HepG2 (cell line): ENCODE results near the gene RING1. TPM values are rescaled to one million over a fixed set of nuclear protein-coding genes. Genes with fewer than 3 reads are reported as not detected.

Experiments
- CCDC6 ChIP-seq: sonication (generic); formaldehyde crosslinking; IDR thresholded peaks from 2 replicates; pipeline ENCODE4 v1.8.1; 2022; ENCODE audit warnings: mild to moderate bottlenecking, missing genetic modification reagents, moderate library complexity
- CREM ChIP-seq, 2 experiments: sonication (generic) in 1 of 2; formaldehyde crosslinking in 1 of 2; IDR thresholded peaks; 2 replicates each; pipeline versions ENCODE4 v1.4.0 to v1.6.1; 2016 to 2020; ENCODE audit warnings: antibody characterized with exemption in 1 of 2, mild to moderate bottlenecking in 1 of 2, missing genetic modification reagents in 1 of 2
- HOXA9 ChIP-seq: sonication (generic); formaldehyde crosslinking; IDR thresholded peaks from 2 replicates; pipeline ENCODE4 v1.8.1; 2022; ENCODE audit warnings: missing genetic modification reagents, mild to moderate bottlenecking, moderate library complexity, borderline replicate concordance
- MIXL1 ChIP-seq: IDR thresholded peaks from 2 replicates; pipeline ENCODE4 v1.6.1; 2016
- NFKBIZ ChIP-seq: IDR thresholded peaks from 2 replicates; pipeline ENCODE4 v1.6.1; 2018; ENCODE audit warnings: missing genetic modification reagents, missing compliant biosample characterization
- RFX1 ChIP-seq: fragments of 450-650 bp; IDR thresholded peaks from 2 replicates; pipeline ENCODE4 v1.6.1; 2017
- SP1 ChIP-seq, 2 experiments: fragments of 450-650 bp in 1 of 2; sonication (generic) in 1 of 2; formaldehyde crosslinking in 1 of 2; IDR thresholded peaks; 2 replicates each; pipeline versions ENCODE4 v1.4.0 to v1.6.1; 2016 to 2020; ENCODE audit warnings: missing genetic modification reagents in 1 of 2
- ZMAT3 ChIP-seq: sonication (generic); formaldehyde crosslinking; conservative IDR thresholded peaks from 2 replicates; pipeline ENCODE4 v1.7.0; 2021; ENCODE audit warnings: missing genetic modification reagents
- ZMYM3 ChIP-seq: sonication (generic); formaldehyde crosslinking; IDR thresholded peaks from 2 replicates; pipeline ENCODE4 v1.5.1; 2020; ENCODE audit warnings: mild to moderate bottlenecking, missing genetic modification reagents
- ZNF138 ChIP-seq: sonication (generic); formaldehyde crosslinking; IDR thresholded peaks from 2 replicates; pipeline ENCODE4 v1.5.0; 2020; ENCODE audit warnings: mild to moderate bottlenecking, low read depth, missing genetic modification reagents
- ZNF672 ChIP-seq: sonication (generic); formaldehyde crosslinking; IDR thresholded peaks from 2 replicates; pipeline ENCODE4 v1.8.1; 2022; ENCODE audit warnings: missing genetic modification reagents
- ZNF7 ChIP-seq: IDR thresholded peaks from 2 replicates; pipeline ENCODE4 v1.6.1; 2016; ENCODE audit warnings: missing biosample characterization, missing genetic modification reagents
- ZSCAN22 ChIP-seq: sonication (generic); formaldehyde crosslinking; IDR thresholded peaks from 2 replicates; pipeline ENCODE4 v1.4.0; 2020; ENCODE audit warnings: mild to moderate bottlenecking, missing genetic modification reagents
- polyA plus RNA-seq, 8 experiments: library from polyadenylated mRNA; depleted of rRNA in 3 of 8; stranded (reverse) in 7 of 8; unstranded in 1 of 8; fragments of >200 nt; fragmentation: Illumina TruSeq in 4 of 8; extraction: Trizol in 4 of 8; gene quantifications; 2 replicates each; pipeline versions ENCODE4 v1.2.1 to v1.2.3, GENCODE V29; 2011 to 2016; ENCODE audit warnings: low read depth in 4 of 8, missing spikeins in 1 of 8, mixed read lengths in 1 of 8; ENCODE audit not compliant: insufficient read depth in 1 of 8
- total RNA-seq, 5 experiments: library from RNA; depleted of rRNA; stranded (reverse); fragments of >200 nt; fragmentation: Illumina TruSeq; extraction: Trizol; gene quantifications; 2 replicates each; pipeline ENCODE4 v1.2.3, GENCODE V29; 2016; ENCODE audit warnings: low read depth in 1 of 5
- TF ChIP-seq, protein P1 (sequence below): sonication (generic); formaldehyde crosslinking; IDR thresholded peaks from 2 replicates; pipeline ENCODE4 v1.8.0; 2022; ENCODE audit warnings: mild to moderate bottlenecking, missing genetic modification reagents, borderline replicate concordance
- TF ChIP-seq, protein P2 (sequence below): sonication (generic); formaldehyde crosslinking; IDR thresholded peaks from 2 replicates; pipeline ENCODE4 v1.4.0; 2020; ENCODE audit warnings: missing genetic modification reagents, borderline replicate concordance
- TF ChIP-seq, protein P3 (sequence below): sonication (generic); formaldehyde crosslinking; IDR thresholded peaks from 2 replicates; pipeline ENCODE4 v1.5.1; 2020; ENCODE audit warnings: missing genetic modification reagents, mild to moderate bottlenecking, borderline replicate concordance
- TF ChIP-seq, protein P4 (sequence below): sonication (generic); formaldehyde crosslinking; IDR thresholded peaks from 2 replicates; pipeline ENCODE4 v1.4.0; 2020; ENCODE audit warnings: mild to moderate bottlenecking, missing genetic modification reagents, borderline replicate concordance
- TF ChIP-seq, protein P5 (sequence below): sonication (generic); formaldehyde crosslinking; IDR thresholded peaks from 2 replicates; pipeline ENCODE4 v1.5.1; 2020; ENCODE audit warnings: mild to moderate bottlenecking, missing genetic modification reagents, moderate library complexity

RING1 gene
- total and polyA plus RNA-seq, 2 of the 13 experiments (the other 11 are each of a cell fraction or from before 2014, with no cell fraction given), result 23.9 to 33.6 TPM

DNA sequence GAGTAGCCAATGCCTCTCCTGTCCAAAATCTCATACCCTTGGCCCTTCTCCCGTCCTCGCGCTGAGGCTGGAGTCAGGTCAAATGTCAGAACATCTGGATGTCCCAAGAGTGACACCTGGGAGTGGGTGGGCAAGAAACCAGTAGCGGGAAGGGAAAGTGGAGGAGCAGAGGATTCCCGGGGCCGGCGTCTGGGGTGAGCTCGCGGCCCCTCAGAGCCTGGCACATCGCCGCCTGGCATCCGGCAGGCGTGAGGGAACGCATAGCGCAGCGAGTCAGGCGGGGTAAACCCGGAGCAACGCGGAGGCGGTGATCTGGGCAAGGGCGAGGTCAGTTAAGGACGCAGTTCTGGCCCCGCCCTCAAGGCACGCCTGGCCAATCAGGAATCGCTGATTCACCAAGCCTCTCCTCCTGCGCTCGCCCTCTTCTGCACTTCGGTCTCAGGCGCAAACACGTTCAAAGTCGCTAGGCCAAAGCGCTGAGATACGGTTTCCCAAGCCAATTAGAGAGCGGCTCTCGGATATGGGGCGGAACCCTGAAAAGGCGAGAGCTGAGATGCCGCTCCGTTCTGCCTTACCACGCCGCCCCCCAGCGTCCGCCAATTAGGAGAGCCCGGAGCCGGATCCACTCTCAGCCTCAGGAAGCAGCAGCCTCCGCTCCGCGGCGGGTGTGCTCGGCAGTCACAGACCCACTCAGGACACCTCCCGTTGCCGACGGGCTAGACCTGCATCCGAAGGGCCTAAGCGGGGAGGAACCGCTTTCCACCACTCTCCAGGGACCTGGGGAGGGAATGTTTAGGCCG lies 40.8 kb downstream of the RING1 start (continued):
- TF ChIP-seq, protein P1, sequence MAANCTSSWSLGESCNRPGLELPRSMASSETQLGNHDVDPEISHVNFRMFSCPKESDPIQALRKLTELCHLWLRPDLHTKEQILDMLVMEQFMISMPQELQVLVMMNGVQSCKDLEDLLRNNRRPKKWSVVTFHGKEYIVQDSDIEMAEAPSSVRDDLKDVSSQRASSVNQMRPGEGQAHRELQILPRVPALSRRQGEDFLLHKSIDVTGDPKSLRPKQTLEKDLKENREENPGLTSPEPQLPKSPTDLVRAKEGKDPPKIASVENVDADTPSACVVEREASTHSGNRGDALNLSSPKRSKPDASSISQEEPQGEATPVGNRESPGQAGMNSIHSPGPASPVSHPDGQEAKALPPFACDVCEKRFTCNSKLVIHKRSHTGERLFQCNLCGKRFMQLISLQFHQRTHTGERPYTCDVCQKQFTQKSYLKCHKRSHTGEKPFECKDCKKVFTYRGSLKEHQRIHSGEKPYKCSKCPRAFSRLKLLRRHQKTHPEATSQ (CRISPR knock-in tag), result peak; percentile 77; the same call in 1 of the 2 replicates
- TF ChIP-seq ZNF138 (CRISPR knock-in tag) (0 out of 2 replicates have a peak, but pooled peaks have one; percentile 56), ZNF672 (CRISPR knock-in tag) (no peak), ZMAT3 (CRISPR knock-in tag) (0 out of 2 replicates have a peak, but pooled peaks have one; percentile 38), CREM (IDR thresholded peaks at IDR 0.05) (peak; percentile 59), CREM (CRISPR knock-in tag; IDR thresholded peaks at IDR 0.05) (no peak), RFX1 (no peak), ZMYM3 (peak; percentile 24; the same call in 1 of the 2 replicates), SP1 (IDR thresholded peaks at IDR 0.05) (no peak), SP1 (CRISPR knock-in tag; IDR thresholded peaks at IDR 0.05) (peak; percentile 93), HOXA9 (CRISPR knock-in tag) (no peak), CCDC6 (CRISPR knock-in tag) (peak; percentile 78; the same call in 1 of the 2 replicates), ZSCAN22 (CRISPR knock-in tag) (peak; percentile 2; the same call in 1 of the 2 replicates), NFKBIZ (CRISPR knock-in tag) (0 out of 2 replicates have a peak, but pooled peaks have one; percentile 29), MIXL1 (CRISPR knock-in tag) (peak; percentile 91), ZNF7 (CRISPR knock-in tag) (peak; percentile 25; the same call in 1 of the 2 replicates)
- TF ChIP-seq, protein P2, sequence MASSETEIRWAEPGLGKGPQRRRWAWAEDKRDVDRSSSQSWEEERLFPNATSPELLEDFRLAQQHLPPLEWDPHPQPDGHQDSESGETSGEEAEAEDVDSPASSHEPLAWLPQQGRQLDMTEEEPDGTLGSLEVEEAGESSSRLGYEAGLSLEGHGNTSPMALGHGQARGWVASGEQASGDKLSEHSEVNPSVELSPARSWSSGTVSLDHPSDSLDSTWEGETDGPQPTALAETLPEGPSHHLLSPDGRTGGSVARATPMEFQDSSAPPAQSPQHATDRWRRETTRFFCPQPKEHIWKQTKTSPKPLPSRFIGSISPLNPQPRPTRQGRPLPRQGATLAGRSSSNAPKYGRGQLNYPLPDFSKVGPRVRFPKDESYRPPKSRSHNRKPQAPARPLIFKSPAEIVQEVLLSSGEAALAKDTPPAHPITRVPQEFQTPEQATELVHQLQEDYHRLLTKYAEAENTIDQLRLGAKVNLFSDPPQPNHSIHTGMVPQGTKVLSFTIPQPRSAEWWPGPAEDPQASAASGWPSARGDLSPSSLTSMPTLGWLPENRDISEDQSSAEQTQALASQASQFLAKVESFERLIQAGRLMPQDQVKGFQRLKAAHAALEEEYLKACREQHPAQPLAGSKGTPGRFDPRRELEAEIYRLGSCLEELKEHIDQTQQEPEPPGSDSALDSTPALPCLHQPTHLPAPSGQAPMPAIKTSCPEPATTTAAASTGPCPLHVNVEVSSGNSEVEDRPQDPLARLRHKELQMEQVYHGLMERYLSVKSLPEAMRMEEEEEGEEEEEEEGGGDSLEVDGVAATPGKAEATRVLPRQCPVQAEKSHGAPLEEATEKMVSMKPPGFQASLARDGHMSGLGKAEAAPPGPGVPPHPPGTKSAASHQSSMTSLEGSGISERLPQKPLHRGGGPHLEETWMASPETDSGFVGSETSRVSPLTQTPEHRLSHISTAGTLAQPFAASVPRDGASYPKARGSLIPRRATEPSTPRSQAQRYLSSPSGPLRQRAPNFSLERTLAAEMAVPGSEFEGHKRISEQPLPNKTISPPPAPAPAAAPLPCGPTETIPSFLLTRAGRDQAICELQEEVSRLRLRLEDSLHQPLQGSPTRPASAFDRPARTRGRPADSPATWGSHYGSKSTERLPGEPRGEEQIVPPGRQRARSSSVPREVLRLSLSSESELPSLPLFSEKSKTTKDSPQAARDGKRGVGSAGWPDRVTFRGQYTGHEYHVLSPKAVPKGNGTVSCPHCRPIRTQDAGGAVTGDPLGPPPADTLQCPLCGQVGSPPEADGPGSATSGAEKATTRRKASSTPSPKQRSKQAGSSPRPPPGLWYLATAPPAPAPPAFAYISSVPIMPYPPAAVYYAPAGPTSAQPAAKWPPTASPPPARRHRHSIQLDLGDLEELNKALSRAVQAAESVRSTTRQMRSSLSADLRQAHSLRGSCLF (CRISPR knock-in tag), result 0 out of 2 replicates have a peak, but pooled peaks have one; percentile 62
- TF ChIP-seq, protein P3, sequence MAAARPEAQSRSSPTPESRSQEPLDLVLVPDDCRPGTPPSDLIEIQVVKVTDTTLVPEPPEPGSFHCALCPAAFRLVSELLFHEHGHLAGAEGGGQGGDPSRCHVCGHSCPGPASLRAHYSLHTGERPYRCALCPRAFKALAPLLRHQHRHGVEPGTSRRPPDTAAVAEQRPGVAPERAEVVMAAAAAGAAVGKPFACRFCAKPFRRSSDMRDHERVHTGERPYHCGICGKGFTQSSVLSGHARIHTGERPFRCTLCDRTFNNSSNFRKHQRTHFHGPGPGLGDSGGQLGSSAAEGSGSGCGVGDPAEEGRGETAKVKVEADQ (CRISPR knock-in tag), result peak; percentile 8; the same call in 1 of the 2 replicates
- TF ChIP-seq, protein P4, sequence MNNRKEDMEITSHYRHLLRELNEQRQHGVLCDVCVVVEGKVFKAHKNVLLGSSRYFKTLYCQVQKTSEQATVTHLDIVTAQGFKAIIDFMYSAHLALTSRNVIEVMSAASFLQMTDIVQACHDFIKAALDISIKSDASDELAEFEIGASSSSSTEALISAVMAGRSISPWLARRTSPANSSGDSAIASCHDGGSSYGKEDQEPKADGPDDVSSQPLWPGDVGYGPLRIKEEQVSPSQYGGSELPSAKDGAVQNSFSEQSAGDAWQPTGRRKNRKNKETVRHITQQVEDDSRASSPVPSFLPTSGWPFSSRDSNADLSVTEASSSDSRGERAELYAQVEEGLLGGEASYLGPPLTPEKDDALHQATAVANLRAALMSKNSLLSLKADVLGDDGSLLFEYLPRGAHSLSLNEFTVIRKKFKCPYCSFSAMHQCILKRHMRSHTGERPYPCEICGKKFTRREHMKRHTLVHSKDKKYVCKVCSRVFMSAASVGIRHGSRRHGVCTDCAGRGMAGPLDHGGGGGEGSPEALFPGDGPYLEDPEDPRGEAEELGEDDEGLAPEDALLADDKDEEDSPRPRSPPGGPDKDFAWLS (CRISPR knock-in tag), result no peak
- TF ChIP-seq, protein P5, sequence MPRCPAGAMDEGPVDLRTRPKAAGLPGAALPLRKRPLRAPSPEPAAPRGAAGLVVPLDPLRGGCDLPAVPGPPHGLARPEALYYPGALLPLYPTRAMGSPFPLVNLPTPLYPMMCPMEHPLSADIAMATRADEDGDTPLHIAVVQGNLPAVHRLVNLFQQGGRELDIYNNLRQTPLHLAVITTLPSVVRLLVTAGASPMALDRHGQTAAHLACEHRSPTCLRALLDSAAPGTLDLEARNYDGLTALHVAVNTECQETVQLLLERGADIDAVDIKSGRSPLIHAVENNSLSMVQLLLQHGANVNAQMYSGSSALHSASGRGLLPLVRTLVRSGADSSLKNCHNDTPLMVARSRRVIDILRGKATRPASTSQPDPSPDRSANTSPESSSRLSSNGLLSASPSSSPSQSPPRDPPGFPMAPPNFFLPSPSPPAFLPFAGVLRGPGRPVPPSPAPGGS (CRISPR knock-in tag), result no peak; the same call in 1 of the 2 replicates
